HG03108 (cell line): ENCODE results near the gene ZNF253.
A peak's percentile ranks its signal among the peaks of the same experiment; 100 is the strongest.
"Not testable (repeated sequence)": the region's sequence is repeated elsewhere in the genome, so short reads cannot be mapped to it uniquely, and the experiment has no call there.

Experiments
- ATAC-seq: cut with Tn5 transposase; IDR thresholded peaks from one replicate; pipeline ENCODE4 v1.9.1; 2021; ENCODE audit warnings: moderate library complexity; ENCODE audit not compliant: unreplicated experiment

Gene ZNF253

DNA sequence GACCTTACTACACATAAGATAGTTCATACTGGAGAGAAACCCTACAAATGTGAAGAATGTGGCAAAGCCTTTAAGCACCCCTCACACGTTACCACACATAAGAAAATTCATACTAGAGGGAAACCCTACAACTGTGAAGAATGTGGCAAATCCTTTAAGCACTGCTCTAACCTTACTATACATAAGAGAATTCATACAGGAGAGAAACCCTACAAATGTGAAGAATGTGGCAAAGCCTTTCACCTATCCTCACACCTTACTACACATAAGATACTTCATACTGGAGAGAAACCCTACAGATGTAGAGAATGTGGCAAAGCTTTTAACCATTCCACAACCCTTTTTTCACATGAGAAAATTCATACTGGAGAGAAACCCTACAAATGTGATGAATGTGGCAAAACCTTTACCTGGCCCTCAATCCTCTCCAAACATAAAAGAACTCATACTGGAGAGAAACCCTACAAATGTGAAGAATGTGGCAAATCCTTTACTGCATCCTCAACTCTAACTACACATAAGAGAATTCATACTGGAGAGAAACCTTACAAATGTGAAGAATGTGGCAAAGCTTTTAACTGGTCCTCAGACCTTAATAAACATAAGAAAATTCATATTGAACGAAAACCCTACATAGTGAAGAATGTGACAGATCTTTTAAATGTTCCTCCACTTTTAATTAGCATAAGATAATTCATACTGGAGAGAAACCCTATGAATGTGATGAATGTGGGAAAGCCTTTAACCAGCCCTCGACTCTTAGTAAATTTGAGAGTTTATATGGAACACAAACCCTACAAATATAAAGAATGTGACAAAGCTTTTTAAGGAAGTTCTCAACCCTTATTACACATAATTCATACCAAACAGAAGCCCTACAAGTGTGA, 26.6 kb downstream of the ZNF253 start:
- ATAC-seq: not testable (repeated sequence)

GRCh38 chr19:19900139-19900728, 34.6 kb downstream of the ZNF253 start:
- ATAC-seq: peak; percentile 13

- ATAC-seq: peak; percentile 95
Observed at GRCh38 chr19:19900729-19901444, 35.2 kb downstream of the ZNF253 start, which contains the start of gene ZNF93. Gene ZNF93, plus strand, starts transcription at chr19:19900946. Its CDS starts 143 bp downstream, at chr19:19901089.

DNA sequence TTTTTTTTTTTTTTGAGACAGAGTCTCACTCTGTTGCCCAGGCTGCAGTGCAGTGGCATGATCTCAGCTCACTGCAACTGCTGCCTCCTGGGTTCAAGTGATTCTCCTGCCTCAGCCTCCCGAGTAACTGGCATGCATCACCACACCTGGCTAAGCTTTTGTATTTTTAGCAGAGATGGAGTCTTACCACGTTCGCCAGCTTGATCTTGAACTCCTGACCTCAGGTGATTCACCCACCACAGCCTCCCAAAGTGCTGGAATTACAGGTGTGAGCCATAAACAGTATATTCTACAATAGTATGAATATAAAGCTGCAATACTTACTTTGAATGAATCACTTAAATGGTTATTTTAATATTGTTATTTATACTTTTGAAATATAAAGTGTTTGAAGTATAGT, 41.9 kb downstream of the ZNF253 start:
- ATAC-seq: not testable (repeated sequence)

DNA sequence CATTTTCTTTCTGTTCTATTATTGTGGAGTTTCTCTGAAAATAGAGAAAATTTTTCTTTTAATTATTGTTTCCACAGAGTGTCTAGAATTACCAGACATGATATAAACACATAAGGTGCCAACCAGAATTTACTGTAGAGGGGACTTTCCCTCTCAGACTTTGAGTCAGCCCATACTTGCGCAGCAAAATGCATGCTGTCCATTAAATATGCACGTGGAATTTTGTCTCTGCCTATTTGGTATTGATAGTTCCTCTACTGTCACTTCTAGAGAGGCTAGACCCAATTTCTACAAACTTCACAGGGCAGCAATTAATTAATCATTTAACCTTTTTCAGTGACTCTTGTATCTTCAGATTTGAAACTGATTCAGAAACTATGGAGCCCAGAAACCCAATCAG, 44.0 kb downstream of the ZNF253 start:
- ATAC-seq: no peak

DNA sequence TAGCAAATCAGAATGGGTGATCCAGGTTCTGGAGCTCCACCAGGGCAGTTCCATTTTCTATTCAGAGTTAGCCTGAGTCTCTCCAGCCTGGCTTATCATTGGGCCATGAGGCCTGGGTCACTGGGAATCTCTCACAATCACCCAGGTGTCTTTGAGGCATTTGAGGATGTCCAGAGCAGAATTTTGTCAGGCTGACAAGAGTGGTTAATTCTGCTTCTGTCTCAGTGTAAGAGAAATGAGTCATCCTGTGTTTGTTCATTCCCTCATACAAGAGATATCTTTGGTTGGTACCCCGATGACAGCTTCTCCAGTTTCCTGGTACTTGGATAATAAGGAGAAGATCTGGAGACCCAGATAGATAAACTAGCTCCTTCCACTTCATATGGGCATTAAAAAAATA, 45.5 kb downstream of the ZNF253 start:
- ATAC-seq: no peak

GRCh38 chr19:19914596-19914995, 48.9 kb downstream of the ZNF253 start:
- no peak for ATAC-seq

DNA sequence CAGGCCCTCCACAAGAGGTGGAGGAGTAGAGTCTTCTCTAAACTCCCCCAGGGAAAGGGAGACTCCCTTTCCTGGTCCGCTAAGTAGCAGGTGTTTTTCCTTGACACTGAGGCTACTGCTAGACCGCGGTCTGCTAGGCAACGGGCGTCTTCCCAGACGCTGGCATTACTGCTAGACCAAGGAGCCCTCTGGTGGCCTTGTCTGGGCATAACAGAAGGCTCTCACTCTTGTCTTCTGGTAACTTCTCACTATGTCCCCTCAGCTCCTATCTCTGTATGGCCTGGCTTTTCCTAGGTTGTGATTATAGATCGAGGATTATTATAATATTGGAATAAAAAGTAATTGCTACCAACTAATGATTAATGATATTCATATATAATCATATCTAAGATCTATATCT, 64.7 kb downstream of the ZNF253 start:
- ATAC-seq: not testable (repeated sequence)

GRCh38 chr19:19933432-19934314, 68.0 kb downstream of the ZNF253 start:
- ATAC-seq: not testable (repeated sequence)

GRCh38 chr19:19937403-19937802, 71.7 kb downstream of the ZNF253 start:
- ATAC-seq: no peak

- ATAC-seq: no peak
Observed at GRCh38 chr19:19938449-19938848, 72.8 kb downstream of the ZNF253 start.

DNA sequence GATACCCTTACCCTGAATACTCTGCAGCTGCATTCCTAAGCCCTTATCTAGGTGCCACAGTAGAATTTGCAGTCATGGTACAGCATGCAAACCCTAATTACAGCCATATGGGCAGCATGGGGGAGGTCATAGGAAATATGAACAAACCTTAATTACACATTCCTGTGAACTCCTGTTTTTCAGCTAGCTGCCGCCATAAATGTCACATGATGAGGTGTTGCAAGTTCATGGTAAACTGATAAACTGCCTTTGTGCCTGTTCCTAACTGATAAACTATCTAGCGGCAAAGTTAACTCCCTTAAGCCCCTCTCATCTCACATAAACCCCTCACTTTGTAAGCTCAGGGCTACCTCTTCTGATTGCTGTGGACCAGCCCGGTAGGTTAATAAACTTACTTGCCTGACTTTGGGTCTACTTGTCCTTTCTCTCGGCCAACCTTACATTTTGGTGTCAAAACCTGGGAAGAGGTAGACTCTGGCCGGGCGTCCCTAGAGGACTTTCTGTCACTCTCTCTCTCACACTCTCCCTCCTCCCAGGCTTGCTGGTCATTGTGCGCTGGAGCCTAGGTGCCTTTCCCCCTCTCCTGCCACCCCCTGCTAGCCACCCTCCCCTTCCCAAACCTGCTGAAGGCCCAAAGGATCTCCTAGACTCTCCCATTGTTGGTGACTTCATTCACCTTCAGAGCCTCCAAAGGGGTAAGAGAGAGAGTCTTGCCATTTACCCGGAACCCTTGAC, 78.3 kb downstream of the ZNF253 start:
- no peak for ATAC-seq
